Kidney (tissue), 14 donors: Measurements from ENCODE around the gene ABCC9. TPM values are rescaled to one million over a fixed set of nuclear protein-coding genes. Genes with fewer than 3 reads are reported as not detected.

Experiments used
- DNase-seq, 5 donors: peaks; one replicate each; pipeline ENCODE4 v3.0.0-alpha.2; 2013 to 2020
- FAIRE-seq: peaks from 2 replicates; lab custom pipeline; 2012; peaks lifted over from hg19 to GRCh38; lab: Jason Lieb, UNC
- H3K27ac ChIP-seq, 2 donors: one replicate each; pipeline ENCODE4 v1.7.0; 2013; ENCODE audit warnings: low read depth in 2 of 2, low read length in 2 of 2, inconsistent platforms in 1 of 2
- H3K27me3 ChIP-seq: one replicate; pipeline ENCODE4 v1.7.1; 2013; ENCODE audit warnings: low read length, inconsistent platforms; ENCODE audit not compliant: control insufficient read depth, insufficient read depth
- H3K36me3 ChIP-seq, 3 donors: one replicate each; pipeline versions ENCODE4 v1.7.0 to v1.7.1; 2013; ENCODE audit warnings: low read length in 3 of 3, control low read depth in 1 of 3, inconsistent platforms in 1 of 3; ENCODE audit not compliant: insufficient read depth in 3 of 3, control insufficient read depth in 2 of 3
- H3K4me1 ChIP-seq, 3 donors: one replicate each; pipeline versions ENCODE4 v1.7.0 to v1.7.1; 2013; ENCODE audit warnings: low read length in 3 of 3, inconsistent platforms in 1 of 3, low read depth in 1 of 3; ENCODE audit not compliant: control insufficient read depth in 2 of 3, insufficient read depth in 2 of 3
- H3K4me3 ChIP-seq, 3 donors: one replicate each; pipeline versions ENCODE4 v1.7.0 to v1.8.1; 2013; ENCODE audit warnings: low read length in 3 of 3, control low read depth in 1 of 3, inconsistent platforms in 1 of 3
- H3K9ac ChIP-seq, 3 donors: one replicate each; pipeline versions ENCODE4 v1.7.0 to v1.7.1; 2013; ENCODE audit warnings: low read length in 3 of 3, control low read depth in 1 of 3, inconsistent platforms in 1 of 3
- H3K9me3 ChIP-seq, 3 donors: one replicate each; pipeline versions ENCODE4 v1.7.0 to v1.7.1; 2013; ENCODE audit warnings: low read length in 3 of 3, control low read depth in 1 of 3, inconsistent platforms in 1 of 3; ENCODE audit not compliant: control insufficient read depth in 2 of 3, insufficient read depth in 1 of 3
- CTCF ChIP-seq: IDR thresholded peaks from 3 replicates; pipeline ENCODE4 v1.5.1; 2012; ENCODE audit warnings: mild to moderate bottlenecking, moderate library complexity, borderline replicate concordance; ENCODE audit not compliant: insufficient read depth; ENCODE audit errors: extremely low read depth
- intact Hi-C: fragments of 100-400 bp; cut with DNase I; formaldehyde crosslinking; loops from one replicate; pipeline ENCODE4 v1.11.1; 2022
- polyA plus RNA-seq: library from polyadenylated mRNA; stranded (reverse); fragments of 350-450 nt; fragmentation: Illumina TruSeq; extraction: RNeasy Lipid Tissue Mini Kit (QIAGEN cat#74804); gene quantifications from one replicate; pipeline ENCODE4 v1.2.3, GENCODE V29; 2014; ENCODE audit warnings: low read depth, low replicate concordance; ENCODE audit not compliant: insufficient read depth
- total RNA-seq: library from RNA; stranded (reverse); fragmentation: NEBNext Ultra II Directional; extraction: Animal tissue kit (Norgen Biotek cat#: 25700); gene quantifications from one replicate; pipeline ENCODE4 v1.2.1, GENCODE V29; 2021
- donor health status: control.
- donor health status: control.
- donor health status: control.
- donor health status: control.
- donor health status: control.
- donor health status: DM: yes; HTN: yes; CAD: no.
- donor health status: Normal renal cell carcinoma (clear cell type).

Gene ABCC9
- total and polyA plus RNA-seq, 2 donors from 2014 or later: 1.8 to 21.3 TPM

- intact Hi-C loops: no loop called here
- TF ChIP-seq CTCF: no peak
- Histone ChIP-seq H3K9me3 (no peaks in the 10 kb centered on the region), H3K36me3 (no peaks in the 10 kb centered on the region), H3K27ac (no peak overlapping the region), H3K4me3 (no peak overlapping the region), H3K4me1 (no peaks in the 10 kb centered on the region), H3K27me3 (no peaks in the 10 kb centered on the region), H3K9ac (no peak overlapping the region)
- DNase-seq: no peak
- no peak for FAIRE-seq
Measured at GRCh38 chr12:21893924-21894323, 47.3 kb downstream of the ABCC9 start.

GRCh38 chr12:21892341-21892740, 48.9 kb downstream of the ABCC9 start:
- intact Hi-C loops: no loop called here
- FAIRE-seq: no peak
- no peak overlapping the region for H3K27ac ChIP-seq

GRCh38 chr12:21891751-21892217, 49.4 kb downstream of the ABCC9 start:
- Histone ChIP-seq H3K9ac (no peak overlapping the region), H3K27ac (no peak overlapping the region), H3K27me3 (no peaks in the 10 kb centered on the region), H3K4me1 (no peaks in the 10 kb centered on the region), H3K9me3 (no peaks in the 10 kb centered on the region), H3K36me3 (no peaks in the 10 kb centered on the region), H3K4me3 (no peak overlapping the region)
- no peak for TF ChIP-seq CTCF
- DNase-seq: no peak
- no peak for FAIRE-seq
- intact Hi-C loops: no loop called here

More at GRCh38 chr12:21892341-21892740, 48.9 kb downstream of the ABCC9 start:
- DNase-seq: peak in 2 of 5 donors; percentile 20 to 50
- Histone ChIP-seq H3K4me1 (no peaks in the 10 kb centered on the region), H3K9ac (no peak overlapping the region), H3K36me3 (no peaks in the 10 kb centered on the region), H3K27me3 (no peaks in the 10 kb centered on the region), H3K9me3 (no peaks in the 10 kb centered on the region), H3K4me3 (no peak overlapping the region)
- TF ChIP-seq CTCF: no peak
